Measurements from ENCODE around the gene PLVAP. TPM values are rescaled to one million over a fixed set of nuclear protein-coding genes. Genes with fewer than 3 reads are reported as not detected.

The PLVAP gene
- total and polyA plus RNA-seq, 9 of the 15 experiments (the other 6 are each of a cell fraction or from before 2014, with no cell fraction given) = 0.09 to 0.84 (median 0.51) TPM; not detected in 4

DNA sequence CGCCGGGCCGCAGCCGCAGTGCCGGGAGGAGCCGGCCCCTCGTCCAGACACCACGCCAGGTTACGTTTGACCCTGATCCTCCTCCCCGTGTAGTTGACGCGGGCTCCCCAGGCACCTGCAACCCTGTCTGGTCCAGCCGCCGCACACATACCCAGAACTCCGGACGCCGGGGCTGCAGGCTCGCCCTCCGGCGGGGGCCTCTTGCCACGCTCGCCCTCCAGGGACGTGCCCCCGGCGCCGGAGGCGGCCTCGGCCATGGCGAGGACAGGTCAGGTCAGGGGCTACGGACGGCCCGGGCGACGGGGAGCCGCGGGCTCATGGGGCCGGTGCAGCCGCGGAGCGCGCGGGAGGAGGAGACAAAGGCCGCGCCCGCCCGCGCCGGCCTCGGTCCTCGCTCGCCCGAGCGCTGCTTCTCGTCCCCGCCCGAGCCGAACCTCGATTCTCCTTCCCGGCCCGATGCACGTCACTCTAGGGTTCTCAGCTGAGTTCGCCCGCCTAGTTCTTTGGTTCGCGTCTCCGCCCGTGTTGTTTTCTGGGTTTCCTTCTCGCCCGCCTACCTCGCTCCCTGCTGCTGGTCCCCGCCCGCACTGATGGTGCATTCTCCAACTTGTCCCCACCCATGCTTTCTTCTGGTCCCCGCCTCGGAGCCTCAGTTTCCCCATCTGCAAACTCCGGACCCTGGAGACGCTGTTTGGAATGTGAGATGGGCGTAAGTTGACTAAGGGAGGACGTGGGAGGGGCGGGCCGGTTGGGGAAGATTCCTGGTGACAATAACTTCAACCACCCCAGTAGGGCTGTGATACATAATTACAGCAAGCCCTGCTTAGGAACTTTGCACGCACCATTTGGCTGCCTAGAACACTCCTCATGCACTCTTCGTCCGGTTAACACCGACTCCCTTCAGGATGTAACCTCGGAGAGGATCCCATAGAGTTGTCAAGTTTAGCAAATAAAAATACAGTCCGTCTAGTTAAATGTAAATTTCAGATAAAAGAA lies 42.4 kb downstream of the PLVAP start, which contains the start of gene ANO8 (continued):
- TF ChIP-seq REST (IDR thresholded peaks at IDR 0.05; ENCODE audit: borderline replicate concordance) = peak; percentile 47; the same call in 1 of the 2 replicates
- TF ChIP-seq REST (CRISPR knock-in tag; IDR thresholded peaks at IDR 0.05; ENCODE audit: low read depth) = peak; percentile 82; the same call in 1 of the 2 replicates
- TF ChIP-seq, protein P1, sequence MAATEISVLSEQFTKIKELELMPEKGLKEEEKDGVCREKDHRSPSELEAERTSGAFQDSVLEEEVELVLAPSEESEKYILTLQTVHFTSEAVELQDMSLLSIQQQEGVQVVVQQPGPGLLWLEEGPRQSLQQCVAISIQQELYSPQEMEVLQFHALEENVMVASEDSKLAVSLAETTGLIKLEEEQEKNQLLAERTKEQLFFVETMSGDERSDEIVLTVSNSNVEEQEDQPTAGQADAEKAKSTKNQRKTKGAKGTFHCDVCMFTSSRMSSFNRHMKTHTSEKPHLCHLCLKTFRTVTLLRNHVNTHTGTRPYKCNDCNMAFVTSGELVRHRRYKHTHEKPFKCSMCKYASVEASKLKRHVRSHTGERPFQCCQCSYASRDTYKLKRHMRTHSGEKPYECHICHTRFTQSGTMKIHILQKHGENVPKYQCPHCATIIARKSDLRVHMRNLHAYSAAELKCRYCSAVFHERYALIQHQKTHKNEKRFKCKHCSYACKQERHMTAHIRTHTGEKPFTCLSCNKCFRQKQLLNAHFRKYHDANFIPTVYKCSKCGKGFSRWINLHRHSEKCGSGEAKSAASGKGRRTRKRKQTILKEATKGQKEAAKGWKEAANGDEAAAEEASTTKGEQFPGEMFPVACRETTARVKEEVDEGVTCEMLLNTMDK (IDR thresholded peaks at IDR 0.05; ENCODE audit: borderline replicate concordance, insufficient read depth, low read depth, low read length, poor library complexity, severe bottlenecking) = no peak
- TF ChIP-seq ZNF766 (CRISPR knock-in tag; conservative IDR thresholded peaks at IDR 0.05) = no peak
- TF ChIP-seq, protein P2, sequence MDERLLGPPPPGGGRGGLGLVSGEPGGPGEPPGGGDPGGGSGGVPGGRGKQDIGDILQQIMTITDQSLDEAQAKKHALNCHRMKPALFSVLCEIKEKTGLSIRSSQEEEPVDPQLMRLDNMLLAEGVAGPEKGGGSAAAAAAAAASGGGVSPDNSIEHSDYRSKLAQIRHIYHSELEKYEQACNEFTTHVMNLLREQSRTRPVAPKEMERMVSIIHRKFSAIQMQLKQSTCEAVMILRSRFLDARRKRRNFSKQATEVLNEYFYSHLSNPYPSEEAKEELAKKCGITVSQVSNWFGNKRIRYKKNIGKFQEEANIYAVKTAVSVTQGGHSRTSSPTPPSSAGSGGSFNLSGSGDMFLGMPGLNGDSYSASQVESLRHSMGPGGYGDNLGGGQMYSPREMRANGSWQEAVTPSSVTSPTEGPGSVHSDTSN (CRISPR knock-in tag; IDR thresholded peaks at IDR 0.05; ENCODE audit: low read depth) = peak; percentile 72
- TF ChIP-seq, protein P2 (tag; conservative IDR thresholded peaks at IDR 0.05; ENCODE audit: low read depth) = peak; percentile 69
- 0 out of 2 replicates have a peak, but pooled peaks have one; percentile 22 for TF ChIP-seq KLF1 (tag; IDR thresholded peaks at IDR 0.05)
- no peak for TF ChIP-seq ZNF134 (CRISPR knock-in tag; conservative IDR thresholded peaks at IDR 0.05)
- TF ChIP-seq POLR2H (tag; IDR thresholded peaks at IDR 0.05; ENCODE audit: low read depth) = no peak
- TF ChIP-seq RNF219 (CRISPR knock-in tag; IDR thresholded peaks at IDR 0.05) = no peak

Data from K562 (cell line).